ENCODE data around the gene DHRS9.

GRCh38 chr2:169073211-169073962 is 4.0 kb downstream of the DHRS9 start:
- TF ChIP-seq CEBPG (CRISPR knock-in tag; IDR thresholded peaks at IDR 0.05) (no peak), CEBPG (tag; conservative IDR thresholded peaks at IDR 0.05 in 1 of 2, IDR thresholded peaks at IDR 0.05 in 1 of 2) (no peak), ZC3H11A (IDR thresholded peaks at IDR 0.05; ENCODE audit: low read depth, low read length) (no peak), ZBTB34 (CRISPR knock-in tag; IDR thresholded peaks at IDR 0.05) (no peak), EP400 (IDR thresholded peaks at IDR 0.05) (no peak), YY1 (IDR thresholded peaks at IDR 0.05; ENCODE audit: borderline replicate concordance in 1 of 3, control insufficient read depth in 1 of 3, extremely low read depth in 1 of 3, insufficient read depth in 3 of 3, insufficient read length in 1 of 3, insufficient replicate concordance in 2 of 3, low read depth in 1 of 3, low read length in 2 of 3) (no peak)
- TF ChIP-seq, protein P1, sequence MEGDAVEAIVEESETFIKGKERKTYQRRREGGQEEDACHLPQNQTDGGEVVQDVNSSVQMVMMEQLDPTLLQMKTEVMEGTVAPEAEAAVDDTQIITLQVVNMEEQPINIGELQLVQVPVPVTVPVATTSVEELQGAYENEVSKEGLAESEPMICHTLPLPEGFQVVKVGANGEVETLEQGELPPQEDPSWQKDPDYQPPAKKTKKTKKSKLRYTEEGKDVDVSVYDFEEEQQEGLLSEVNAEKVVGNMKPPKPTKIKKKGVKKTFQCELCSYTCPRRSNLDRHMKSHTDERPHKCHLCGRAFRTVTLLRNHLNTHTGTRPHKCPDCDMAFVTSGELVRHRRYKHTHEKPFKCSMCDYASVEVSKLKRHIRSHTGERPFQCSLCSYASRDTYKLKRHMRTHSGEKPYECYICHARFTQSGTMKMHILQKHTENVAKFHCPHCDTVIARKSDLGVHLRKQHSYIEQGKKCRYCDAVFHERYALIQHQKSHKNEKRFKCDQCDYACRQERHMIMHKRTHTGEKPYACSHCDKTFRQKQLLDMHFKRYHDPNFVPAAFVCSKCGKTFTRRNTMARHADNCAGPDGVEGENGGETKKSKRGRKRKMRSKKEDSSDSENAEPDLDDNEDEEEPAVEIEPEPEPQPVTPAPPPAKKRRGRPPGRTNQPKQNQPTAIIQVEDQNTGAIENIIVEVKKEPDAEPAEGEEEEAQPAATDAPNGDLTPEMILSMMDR (IDR thresholded peaks at IDR 0.05 in 2 of 3, conservative IDR thresholded peaks at IDR 0.05 in 1 of 3; ENCODE audit: insufficient read depth in 2 of 3, low read depth in 1 of 3, low read length in 3 of 3) = no peak
